GM12874 (cell line): ENCODE results near the gene DGKH.

Experiments used
- TF ChIP-seq, protein P1 (sequence below): IDR thresholded peaks from 2 replicates; pipeline ENCODE4 v1.5.1; 2011; ENCODE audit warnings: low read depth, mild to moderate bottlenecking, control low read depth, low read length, moderate library complexity; ENCODE audit not compliant: insufficient read depth

Gene DGKH

DNA sequence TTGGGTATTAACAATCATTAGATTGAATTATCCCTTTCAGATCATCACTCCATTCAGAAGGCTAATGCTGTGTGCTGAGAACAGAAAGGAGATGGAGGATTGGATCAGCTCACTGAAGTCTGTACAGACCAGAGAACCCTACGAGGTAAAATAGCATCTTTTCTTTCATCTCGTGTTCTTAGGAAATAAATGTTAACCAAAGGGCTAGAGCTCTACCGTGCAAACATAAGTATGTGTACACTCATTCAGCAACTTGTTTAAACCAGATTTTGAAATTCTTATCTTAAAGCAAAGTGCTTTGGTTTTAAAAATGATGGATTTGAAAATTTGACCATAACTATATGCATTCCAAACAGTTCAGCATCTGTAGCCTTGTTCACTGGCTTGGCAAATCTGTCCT lies 106.8 kb downstream of the DGKH start:
- TF ChIP-seq, protein P1, sequence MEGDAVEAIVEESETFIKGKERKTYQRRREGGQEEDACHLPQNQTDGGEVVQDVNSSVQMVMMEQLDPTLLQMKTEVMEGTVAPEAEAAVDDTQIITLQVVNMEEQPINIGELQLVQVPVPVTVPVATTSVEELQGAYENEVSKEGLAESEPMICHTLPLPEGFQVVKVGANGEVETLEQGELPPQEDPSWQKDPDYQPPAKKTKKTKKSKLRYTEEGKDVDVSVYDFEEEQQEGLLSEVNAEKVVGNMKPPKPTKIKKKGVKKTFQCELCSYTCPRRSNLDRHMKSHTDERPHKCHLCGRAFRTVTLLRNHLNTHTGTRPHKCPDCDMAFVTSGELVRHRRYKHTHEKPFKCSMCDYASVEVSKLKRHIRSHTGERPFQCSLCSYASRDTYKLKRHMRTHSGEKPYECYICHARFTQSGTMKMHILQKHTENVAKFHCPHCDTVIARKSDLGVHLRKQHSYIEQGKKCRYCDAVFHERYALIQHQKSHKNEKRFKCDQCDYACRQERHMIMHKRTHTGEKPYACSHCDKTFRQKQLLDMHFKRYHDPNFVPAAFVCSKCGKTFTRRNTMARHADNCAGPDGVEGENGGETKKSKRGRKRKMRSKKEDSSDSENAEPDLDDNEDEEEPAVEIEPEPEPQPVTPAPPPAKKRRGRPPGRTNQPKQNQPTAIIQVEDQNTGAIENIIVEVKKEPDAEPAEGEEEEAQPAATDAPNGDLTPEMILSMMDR: no peak

DNA sequence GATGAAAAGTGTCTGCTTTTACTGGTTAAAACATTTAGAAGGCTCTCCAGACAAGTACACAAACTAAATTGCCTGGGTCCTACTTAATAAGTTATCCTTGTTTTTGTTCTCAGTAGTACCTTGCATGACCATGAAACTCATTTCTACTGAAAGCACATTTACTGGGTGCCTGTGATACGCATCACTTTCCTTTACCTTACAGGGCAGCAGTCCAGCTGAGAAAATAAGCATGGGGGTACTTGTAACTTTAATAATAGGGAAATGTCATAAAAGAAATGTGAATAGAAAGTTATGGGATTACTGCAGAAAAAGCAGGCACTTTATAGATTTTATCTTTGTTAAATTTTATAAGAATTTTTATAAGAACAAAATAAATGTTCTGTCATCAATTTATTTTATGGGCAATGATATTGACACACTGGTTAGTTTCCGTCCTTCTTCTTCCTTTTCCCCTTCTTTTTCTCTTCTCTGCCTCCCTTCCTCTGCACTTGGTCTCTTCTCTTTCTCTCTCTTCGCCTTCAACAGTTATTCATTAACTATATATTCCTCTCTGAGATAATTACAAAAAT lies 116.2 kb downstream of the DGKH start:
- TF ChIP-seq, protein P1: no peak

DNA sequence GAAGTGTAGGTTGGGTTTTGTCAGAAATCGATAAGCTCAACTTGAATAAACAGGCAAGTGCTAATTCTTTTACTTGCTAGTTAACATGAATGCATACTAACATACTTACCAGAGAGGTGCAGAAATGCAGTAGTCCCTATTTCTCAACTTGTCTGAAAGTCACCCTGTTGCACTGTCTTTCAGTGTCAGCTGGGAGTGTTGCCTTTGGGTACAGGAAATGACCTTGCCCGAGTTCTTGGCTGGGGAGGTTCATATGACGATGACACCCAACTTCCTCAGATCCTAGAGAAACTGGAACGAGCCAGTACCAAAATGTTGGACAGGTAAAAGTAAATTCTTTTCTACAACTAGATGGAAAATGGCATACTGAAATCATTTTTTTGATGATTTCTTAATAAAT lies 120.0 kb downstream of the DGKH start:
- TF ChIP-seq, protein P1: no peak

DNA sequence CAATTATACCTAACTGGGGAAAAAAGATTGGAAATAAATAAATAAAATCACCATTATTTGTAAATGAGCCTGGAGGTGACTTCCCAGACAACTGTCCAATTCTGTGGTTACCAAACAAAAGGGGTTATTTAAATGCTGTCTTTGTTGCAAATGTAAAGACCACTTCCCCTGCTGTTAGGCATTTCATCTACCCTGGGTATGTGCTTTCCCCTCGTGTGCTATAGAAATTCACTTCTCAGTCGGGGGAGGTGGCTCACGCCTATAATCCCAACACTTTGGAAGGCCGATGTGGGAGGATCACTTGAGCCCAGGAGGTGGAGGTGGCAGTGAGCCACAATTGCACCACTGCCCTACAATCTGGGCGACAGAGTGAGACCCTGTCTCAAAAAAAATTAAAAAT lies 121.6 kb downstream of the DGKH start:
- TF ChIP-seq, protein P1: no peak

DNA sequence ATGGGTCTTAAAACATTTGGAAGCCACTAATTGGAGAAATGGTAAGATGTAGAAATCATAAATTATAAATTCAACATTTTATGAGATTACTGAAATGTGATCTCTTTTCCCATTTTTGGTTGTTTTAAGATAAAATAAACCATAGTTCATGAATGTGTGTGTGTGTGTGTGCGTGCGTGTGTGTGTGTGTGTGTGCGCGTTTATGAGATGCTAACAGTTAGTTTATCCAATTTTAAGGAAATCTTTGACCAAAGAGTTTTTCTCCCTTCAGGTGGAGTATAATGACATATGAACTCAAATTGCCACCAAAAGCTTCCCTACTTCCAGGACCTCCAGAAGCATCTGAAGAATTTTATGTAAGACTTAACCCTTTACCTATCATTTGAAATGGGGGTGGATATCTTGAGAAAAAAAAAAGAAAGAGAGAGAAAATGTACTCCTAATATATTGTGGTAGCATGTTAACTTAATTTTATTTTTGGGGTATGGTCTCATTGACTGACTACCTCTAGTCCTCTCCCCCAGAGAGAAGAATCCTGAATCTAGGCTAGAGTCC lies 125.4 kb downstream of the DGKH start:
- TF ChIP-seq, protein P1: no peak

DNA sequence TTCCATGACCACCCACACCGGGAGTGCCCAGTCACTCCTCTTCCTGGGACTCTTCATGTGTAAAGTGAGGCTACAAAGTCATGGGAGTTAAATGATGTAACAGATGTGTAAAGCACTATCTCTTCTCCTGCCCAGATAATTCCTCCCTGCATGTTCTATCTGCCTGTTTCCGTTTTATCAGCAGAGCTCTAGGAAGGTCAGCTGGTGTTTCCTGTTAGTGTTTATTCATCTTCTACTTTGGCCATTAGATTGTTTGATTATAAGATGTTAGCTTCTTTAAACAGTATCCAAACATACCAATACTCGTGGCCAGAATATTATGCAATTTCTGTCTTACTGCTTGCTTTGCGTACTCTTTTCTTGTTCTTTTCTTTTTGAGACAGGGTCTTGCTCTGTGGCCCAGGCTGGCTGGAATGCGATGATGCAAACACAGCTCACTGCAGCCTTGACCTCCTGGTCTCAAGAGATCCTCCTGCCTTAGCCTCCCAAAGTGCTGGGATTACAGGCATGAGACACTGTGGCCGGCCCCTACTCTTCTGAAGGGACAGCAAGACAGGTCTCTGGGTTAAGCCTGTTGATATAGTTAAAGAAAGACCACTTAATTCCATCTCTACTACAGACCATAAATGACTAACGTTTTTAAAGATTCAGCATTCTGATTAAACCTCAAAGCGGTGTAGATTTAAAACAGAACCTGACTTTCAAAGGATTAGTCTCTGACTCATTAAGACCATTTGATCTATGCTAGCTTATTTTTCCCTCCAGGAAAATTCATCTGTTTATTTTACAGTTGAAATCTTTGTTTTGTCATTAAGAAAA lies 126.1 kb downstream of the DGKH start:
- TF ChIP-seq, protein P1: no peak

DNA sequence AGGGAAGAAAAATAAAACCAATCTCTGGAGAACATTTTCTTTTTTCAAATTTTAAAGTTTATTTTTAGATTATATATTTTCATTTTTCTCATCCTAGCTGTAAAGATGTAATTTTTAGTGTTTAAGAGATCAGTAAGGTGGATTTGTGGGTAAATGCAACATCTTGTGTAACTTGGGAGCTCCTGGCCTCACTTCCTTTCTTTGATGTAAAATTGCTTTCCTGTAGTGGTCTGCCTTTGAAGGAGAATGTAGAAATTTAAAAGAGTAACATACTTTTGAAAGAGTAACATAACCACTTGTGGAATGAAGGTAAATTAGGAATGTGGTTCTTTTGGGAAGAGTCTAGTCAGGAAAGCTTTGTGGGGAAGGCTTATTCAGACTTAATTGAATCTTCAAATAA lies 127.8 kb downstream of the DGKH start:
- TF ChIP-seq, protein P1: no peak
